ENCODE data around the gene RBBP4.
A peak's percentile ranks its signal among the peaks of the same experiment; 100 is the strongest.
"Not testable (repeated sequence)": the region's sequence is repeated elsewhere in the genome, so short reads cannot be mapped to it uniquely, and the experiment has no call there.

RBBP4 gene

DNA sequence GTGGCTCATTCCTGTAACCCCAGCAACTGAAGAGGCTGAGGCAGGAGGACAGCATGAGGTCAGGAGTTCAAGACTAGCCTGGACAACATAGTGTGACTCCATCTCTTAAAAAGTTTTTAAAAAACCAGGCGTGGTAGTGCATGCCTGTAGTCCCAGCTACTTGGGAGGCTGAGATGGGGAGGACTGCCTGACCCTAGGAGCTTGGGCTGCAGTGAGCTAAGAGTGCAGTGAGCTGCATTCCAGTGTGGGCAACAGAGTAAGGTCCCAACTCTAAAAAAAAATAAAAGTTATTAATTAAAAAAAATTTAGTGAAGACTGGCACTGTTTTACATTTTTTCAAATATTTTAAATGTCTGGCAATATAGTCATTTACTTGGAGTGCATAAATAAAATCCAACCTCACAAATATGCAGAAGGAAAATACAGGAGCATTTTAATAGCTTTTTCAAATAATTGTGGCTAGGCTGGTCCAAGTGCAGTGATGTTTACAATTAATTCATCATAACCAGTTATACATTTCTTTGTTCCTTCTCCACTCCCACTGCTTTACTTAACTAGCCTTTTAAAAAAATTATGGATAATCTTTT is 11.4 kb upstream of the RBBP4 start:
- no peak for DNase-seq (ENCODE audit: low read depth)

DNA sequence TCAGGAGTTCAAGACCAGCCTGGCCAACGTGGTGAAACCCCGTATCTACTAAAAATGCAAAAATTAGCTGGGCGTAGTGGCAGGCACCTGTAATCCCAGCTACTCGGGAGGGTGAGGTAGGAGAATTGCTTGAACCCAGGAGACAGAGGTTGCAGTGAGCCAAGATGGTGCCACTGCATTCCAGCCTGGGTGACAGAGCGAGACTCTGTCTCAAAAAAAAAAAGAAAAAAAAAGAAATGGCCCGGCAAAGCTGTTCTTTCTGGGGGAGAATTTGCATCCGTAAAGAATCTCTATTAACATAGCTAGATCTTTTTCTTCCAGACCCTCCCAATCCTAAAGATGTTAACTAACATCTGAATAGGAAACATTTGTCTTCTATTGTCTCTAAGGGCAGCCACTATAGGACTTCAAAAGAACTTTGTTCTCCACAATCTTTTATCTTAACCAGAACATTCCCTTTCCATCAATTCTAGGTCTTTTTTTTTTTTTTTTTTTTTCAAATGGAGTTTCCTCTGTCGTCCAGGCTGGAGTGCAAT is 8.6 kb upstream of the RBBP4 start:
- DNase-seq (ENCODE audit: low read depth) = not testable (repeated sequence)

DNA sequence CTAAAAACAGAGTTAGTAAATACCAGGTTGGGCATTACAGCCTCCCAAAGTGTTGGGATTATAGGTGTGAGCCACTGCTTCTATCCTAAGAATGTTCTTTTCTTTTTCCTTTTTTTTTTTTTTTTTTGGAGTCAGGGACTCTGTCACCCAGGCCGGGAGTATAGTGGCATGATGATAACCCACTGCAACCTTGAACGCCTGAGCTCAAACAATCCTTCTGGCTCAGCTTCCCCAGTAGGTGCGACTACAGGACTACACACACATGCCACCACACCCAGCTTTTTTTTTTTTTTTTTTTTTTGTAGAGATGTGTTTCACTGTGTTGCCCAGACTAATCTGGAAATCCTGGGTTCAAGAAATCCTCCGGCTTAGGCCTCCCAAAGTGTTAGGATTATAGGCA is 6.6 kb upstream of the RBBP4 start:
- no peak for DNase-seq (ENCODE audit: low read depth)

DNA sequence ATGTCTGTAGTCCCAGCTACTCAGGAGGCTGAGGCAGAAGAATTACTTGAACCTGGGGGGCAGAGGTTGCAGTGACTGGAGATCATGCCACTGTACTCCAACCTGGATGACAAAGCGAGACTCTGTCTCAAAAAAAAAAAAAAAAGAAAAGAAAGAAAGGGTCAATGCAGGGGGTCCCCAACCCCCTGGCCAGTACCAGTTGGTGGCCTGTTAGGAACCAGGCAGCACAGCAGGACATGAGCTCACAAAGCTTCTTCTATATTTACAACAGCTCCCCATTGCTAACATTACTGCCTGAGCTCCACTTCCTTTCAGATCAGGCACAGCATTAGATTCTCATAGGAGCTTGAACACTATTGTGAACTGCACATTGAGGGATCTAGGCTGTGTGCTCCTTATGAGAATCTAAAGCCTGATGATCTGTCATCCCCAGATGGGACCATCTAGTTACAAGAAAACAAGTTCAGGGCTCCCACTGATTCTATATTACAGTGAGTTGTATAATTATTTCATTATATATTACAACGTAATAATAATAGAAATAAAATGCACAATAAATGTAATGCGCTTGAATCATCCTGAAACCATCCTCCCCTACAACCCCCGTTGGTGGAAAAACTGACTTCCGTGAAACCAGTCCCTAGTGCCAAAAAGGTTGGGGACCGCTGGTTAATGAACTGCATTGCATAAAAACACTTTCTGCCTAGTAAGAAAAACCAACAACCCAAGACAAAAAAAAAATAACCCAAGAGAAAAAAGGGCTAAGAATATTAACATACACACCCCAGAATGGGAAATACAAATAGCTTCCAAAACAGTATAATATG is 3.5 kb upstream of the RBBP4 start:
- no peak for DNase-seq (ENCODE audit: low read depth)

DNA sequence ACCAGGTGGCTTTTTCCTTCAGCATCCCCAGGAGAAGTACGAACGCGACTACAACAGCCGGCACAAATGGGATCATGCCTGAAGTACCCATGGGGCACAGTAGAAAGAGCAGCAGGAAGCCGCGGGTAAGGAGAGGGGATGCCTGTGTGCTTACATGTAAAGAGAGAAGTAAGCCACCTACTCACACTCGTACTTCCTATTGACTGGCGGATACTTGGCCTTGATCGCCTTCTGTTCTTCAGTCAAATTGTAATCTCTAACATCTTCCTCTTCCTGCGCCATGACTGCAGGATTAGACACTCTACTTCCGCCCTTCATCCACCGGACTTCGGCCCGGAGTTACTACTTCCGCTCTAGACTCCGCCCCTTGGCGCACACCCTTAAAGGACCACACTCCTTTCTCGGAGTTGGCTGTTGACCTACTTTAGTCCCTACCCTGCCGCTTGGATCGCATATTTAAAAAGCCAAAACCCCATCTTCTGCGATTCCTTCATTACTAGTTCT is 708 bp upstream of the RBBP4 start, which contains the start of gene ZBTB8OS:
Gene ZBTB8OS, minus strand, starts transcription at position 303 of the 504 bp plus-strand sequence. Its CDS starts 21 bp downstream, at position 282.
- DNase-seq (ENCODE audit: low read depth) = peak; percentile 64

DNA sequence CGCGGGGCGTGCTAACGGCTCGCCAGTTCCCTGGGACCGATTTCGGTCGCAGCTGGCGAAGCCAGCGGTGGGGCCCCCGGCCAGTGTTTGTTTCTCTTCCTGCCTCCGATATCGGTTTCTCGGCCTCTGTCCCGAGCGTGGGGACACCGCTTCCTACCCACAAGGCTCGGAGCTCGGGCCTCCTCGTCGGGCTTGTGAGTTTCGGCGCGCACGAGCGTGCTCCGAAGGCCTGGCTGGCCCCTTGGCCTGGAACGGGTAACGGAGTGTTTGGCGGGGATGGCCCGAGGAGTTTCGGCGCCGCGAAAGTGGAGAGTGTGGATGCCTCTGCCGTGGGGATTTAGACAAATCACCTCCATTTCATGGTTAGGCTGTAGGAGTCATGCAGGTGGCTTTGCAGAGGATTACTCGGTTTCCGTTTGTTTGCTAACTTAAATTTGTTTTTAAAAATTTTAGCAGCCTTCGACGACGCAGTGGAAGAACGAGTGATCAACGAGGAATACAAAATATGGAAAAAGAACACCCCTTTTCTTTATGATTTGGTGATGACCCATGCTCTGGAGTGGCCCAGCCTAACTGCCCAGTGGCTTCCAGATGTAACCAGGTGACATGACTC is 559 bp downstream of the RBBP4 start:
- DNase-seq (ENCODE audit: low read depth) = peak; percentile 21

DNA sequence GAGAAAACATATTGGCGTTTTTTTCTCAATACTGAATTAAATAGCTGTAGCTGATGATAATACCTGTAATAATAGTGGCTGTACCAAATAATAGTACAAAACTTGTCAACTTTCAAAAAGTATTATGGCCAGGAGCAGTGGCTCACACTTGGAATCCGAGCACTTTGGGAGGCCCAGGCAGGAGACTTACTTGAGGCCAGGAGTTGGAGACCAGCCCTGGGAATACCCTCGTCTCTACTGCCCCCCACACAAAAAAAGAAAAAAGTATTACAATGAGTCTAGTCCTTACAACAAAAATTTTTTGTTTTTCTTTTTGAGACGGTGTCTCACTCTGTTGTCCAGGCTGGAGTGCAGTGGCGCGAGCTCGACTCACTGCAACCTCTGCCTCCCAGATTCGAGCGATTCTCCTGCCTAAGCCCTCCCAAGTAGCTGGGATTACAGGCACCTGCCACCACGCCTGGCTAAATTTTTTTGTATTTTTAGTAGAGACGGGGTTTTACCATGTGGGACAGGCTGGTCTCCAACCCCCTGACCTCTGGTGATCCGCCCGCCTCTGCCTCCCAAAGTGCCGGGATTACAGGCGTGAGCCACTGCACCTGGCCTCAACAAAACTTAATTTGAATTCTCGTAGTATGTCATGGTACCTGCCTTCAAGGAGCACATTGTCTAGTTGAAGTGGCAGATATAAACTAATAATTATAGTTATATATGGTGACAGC is 1.4 kb downstream of the RBBP4 start:
- no peak for DNase-seq (ENCODE audit: low read depth)

DNA sequence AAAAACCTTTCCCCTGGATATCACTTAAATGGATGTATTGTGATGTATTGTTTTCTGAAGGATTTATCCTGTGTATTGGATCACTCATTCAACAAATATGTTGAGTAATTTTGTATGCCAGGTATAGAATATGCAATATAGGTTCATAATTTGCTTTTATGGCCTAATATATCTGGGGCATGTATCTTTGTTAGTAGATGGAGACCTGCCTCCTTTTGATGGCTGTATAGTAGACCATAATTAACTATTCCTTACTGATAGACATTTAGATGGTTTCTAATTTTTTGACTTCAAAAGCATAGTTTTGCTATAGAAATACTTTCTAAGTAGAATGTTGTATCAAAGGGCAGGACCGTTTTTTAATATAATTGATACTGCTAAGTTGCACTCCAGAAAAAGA is 8.6 kb downstream of the RBBP4 start:
- no peak for DNase-seq (ENCODE audit: low read depth)

DNA sequence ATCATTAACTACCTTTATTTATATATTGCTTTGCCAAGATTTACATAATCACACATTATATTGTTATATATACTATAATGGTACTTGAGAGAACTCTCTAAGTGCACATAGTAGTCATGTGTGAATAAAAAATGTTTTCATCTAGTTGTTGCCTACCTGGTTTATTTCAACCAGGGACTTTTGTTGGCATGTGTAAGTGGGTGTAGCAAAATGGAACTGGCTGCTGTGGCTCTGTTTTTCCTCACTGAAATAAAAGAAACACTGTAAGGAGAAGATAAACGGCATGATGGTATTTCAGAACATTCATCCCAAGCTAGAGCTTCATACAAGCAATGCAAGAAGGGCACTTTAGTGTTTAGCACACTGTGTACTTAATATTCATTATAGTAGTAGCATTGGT is 14.9 kb downstream of the RBBP4 start:
- no peak for DNase-seq (ENCODE audit: low read depth)

DNA sequence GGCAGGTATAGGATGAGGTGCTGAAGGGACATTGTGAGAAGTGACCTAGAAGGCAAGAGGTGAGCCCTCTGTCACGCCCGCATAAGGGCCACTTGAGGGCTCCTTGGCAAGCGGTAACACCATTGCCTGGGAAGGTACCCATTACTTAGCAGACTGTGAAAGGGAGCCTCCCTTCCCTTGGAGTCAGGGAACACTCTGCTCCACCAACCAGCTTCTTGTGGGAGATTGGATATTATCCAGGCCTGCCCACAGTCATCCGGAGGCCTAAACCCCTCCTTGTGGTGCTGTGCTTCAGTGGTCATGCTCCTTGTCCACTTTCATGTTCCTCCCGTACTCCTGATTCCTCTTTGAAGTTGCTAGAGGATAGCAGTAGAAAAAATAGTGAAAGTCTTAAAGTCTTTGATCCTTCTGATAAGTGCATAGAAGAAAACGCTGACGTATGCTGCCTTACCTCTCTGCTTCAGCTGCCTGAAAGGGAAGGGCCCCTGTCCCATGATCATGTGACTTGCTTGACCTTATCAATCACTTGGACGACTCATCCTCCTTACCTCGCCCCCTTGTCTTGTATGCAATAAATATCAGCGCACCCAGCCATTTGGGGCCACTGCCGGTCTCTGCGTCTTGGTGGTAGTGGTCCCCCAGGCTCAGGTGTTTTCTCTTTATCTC is 16.0 kb downstream of the RBBP4 start:
- no peak for DNase-seq (ENCODE audit: low read depth)

DNA sequence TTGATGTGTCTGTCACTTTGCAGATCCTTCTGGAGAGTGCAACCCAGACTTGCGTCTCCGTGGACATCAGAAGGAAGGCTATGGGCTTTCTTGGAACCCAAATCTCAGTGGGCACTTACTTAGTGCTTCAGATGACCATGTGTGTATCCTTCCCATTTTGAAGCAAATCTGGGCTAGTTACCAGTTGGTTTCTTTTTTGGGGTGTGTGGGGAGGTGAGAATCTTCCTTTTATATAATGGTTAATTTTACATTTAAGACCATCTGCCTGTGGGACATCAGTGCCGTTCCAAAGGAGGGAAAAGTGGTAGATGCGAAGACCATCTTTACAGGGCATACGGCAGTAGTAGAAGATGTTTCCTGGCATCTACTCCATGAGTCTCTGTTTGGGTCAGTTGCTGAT is 17.7 kb downstream of the RBBP4 start:
- not testable (repeated sequence) for DNase-seq (ENCODE audit: low read depth)

DNA sequence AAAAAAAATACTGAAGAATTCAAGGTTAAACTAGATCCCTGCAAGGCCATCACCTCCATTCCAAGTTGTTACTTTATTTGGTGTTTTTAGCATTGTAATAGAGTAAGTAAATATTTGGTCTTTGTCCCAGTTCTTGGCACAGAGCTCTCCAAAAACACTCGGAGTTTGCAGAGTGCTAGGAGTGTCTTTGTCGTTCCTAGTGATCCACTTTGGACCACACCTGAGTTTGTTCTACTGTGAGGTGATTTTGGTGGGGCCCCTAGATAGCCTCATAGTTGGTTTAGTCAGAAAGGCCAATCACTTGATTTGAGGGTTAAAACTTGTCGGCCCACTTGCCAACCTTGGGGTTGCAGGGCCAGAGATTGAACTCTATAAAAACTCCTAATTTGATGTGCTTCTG is 25.9 kb downstream of the RBBP4 start:
- no peak for DNase-seq (ENCODE audit: low read depth)

DNA sequence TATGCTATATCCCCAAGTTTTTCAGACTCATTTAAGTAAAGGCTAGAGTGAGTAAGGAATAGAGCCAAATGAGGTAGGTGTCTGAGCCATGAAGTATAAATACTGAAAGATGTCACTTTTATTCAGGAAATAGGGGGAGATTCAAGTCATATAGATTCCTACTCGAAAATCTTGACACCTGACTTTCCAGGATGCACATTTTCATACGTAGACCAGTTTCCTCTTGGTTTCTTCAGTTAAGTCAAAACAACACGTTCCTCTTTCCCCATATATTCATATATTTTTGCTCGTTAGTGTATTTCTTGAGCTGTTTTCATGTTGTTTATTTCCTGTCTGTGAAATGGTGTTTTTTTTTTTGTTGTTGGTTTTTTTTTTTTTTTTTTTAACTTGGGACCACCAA is 29.0 kb downstream of the RBBP4 start:
- not testable (repeated sequence) for DNase-seq (ENCODE audit: low read depth)

DNA sequence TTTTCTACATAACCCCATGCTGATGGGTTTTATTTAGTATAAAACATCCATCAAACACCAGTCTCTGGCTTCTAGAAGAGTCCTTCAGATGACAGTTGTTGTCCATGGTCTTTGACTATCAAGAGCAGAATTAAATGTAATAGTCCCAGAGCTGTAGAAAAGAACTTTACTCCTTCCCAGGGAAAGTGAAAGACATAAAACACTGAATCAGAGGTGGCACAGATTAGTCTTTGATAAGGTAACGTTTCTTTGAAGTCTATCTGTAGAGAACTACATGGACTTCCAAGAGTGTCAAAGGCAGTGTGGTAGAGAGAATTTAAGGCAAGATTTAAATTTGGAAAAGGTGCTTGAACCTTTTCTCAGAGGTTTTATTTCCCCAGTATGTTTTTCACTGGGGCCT is 29.6 kb downstream of the RBBP4 start:
- DNase-seq (ENCODE audit: low read depth) = no peak

DNA sequence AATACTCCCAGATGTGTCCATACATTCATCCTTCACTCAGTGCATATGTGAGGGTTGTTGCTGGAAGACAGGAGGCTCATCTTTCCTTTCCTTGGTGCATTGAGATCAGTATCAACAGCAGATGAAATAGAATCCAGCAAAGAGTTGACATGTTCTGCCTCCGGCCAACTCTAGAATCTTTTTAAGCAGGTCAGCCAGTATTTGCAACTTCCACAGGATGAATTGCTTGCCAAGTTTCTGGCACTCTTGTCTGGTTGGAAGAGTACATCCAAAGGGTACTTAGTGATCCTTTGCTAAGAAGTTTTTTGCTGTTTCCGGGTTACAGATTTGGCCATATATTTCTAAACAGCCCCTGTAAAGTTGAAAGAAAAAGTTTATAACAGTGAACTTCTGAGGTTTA is 30.5 kb downstream of the RBBP4 start:
- DNase-seq (ENCODE audit: low read depth) = no peak

DNA sequence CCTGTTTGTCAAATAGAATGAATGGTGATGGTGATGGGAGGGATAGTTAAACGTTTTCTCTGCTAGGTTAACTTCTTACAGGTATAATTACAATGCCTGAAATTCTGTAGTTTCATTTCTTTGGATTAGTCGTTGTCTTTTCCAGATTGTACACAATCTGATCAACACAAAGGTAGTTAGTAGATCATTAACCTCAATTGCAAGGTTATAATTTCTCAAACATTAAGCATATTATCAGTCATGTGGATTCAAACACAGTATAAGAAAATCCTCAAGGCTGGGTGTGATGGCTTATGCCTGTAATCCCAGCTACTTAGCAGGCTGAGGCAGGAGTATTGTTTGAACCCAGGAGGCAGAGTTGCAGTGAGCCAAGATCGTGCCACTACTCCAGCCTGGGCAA is 31.0 kb downstream of the RBBP4 start:
- DNase-seq (ENCODE audit: low read depth) = no peak

DNA sequence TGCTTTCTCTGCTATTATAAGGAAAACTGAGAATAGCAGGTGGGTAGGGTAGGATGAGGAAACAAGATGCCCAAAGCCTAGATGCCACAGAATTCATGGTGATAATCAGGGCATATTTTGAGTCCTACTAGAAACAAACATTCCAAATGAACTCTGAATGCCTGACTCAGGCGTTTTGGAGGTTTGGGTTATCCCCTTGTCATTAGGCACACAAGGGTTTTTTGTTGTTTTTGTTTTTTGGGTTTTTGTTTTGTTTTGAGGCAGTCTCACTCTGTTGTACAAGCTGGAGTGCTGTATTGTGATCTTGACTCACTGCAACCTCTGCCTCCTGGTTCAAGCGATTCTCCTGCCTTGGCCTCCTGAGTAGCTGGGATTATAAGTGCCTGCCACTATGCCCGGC is 32.4 kb downstream of the RBBP4 start:
- DNase-seq (ENCODE audit: low read depth) = no peak

DNA sequence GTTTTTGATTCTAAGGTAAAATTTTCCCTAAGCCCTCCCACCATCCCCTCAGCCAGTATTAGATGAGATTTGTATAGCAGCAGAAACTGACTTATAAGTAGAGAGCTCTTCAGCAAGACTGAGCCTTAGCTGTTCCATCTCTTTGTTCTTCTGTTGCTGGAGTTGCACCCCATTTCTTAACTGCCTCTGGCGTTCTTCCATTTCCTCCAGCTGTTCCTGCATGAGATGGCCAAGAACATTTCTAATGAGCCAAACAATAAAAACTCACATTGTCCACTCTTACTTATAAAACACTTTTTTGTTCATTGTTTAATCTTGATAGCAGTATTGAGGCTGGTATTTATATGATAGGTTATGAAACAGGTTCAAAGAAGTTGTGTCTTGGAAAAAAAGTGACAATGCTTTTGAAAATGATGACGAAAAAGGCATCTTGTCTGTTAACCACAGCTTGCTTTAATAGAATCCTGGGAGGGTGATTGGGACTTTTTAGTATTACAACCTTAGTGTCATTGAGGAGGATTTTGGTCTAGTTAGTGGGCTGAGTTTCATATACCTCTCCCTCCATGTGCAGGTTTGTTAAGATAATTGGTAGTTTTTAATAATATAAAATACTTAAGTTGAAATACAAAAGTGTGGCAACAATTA is 33.3 kb downstream of the RBBP4 start:
- DNase-seq (ENCODE audit: low read depth) = no peak

DNA sequence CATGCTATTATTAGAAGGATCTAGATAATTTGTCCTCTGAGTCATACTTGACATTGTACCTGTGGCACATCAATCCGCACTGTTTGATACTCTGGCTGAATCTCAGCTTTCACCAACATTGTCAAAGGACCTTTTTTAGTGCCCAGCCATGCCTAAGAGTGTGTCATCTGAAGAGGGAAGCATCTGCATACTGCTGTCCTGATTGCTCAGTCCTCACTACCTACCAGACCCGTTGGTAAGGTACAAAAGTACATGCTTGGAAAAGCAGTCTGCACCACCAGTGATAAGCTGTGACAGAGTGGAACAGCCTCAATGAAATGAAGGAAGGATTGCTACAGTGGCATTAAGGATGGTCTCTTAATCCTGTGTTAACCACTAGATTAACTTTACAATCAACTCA is 34.5 kb downstream of the RBBP4 start:
- no peak for DNase-seq (ENCODE audit: low read depth)

DNA sequence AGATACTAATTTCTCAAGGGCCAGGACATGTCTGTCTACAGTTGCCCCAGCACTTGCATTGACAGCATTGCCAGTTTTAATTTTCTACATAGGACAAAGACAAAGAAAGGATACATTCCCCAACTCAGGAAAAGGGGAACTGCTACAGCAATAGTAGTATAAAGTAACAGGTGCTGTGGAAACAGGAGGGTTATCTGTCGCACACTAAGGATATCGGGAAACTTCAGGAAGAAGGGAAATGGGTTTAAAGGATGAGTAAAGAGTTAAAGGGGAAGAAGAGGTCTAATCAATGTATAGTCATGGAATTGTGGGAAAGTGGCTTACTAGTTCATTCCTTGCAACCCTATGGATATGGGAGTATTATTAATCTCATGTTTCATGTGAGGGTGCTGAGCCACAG is 35.4 kb downstream of the RBBP4 start:
- no peak for DNase-seq (ENCODE audit: low read depth)
